Left lung (tissue), 14 donors: ENCODE results near the gene STXBP1. TPM values are rescaled to one million over a fixed set of nuclear protein-coding genes. Genes with fewer than 3 reads are reported as not detected.

Source experiments
- ATAC-seq: fragments of 200-7000 bp; cut with Tn5 transposase; one replicate; pipeline ENCODE4 v1.9.1; 2020; ENCODE audit warnings: moderate library complexity
- DNase-seq, 4 donors: peaks; one replicate each; pipeline ENCODE4 v3.0.0-alpha.2; 2013 to 2020
- H3K27ac ChIP-seq, 2 donors: fragments of 200-600 bp; sonication (generic) in 1 of 2; one replicate each; pipeline versions ENCODE4 v1.5.0 to v1.8.0; 2020 to 2021
- H3K27me3 ChIP-seq, 2 donors: fragments of 200-600 bp; sonication (generic) in 1 of 2; one replicate each; pipeline versions ENCODE4 v1.5.0 to v1.8.0; 2020 to 2021
- H3K36me3 ChIP-seq, 2 donors: fragments of 200-600 bp; sonication (generic) in 1 of 2; one replicate each; pipeline versions ENCODE4 v1.5.0 to v1.8.0; 2020 to 2021
- H3K4me1 ChIP-seq, 2 donors: fragments of 200-600 bp; one replicate each; pipeline ENCODE4 v1.8.0; 2021
- H3K4me3 ChIP-seq, 2 donors: fragments of 200-600 bp; sonication (generic) in 1 of 2; one replicate each; pipeline versions ENCODE4 v1.5.0 to v1.8.0; 2020 to 2021; ENCODE audit warnings: mild to moderate bottlenecking in 1 of 2
- H3K9me3 ChIP-seq, 2 donors: fragments of 200-600 bp; sonication (generic) in 1 of 2; one replicate each; pipeline versions ENCODE4 v1.5.0 to v1.8.0; 2020 to 2021
- CTCF ChIP-seq, 2 donors: fragments of 200-600 bp; sonication (generic) in 1 of 2; IDR thresholded peaks; one replicate each; pipeline versions ENCODE4 v1.5.0 to v1.8.0; 2021; ENCODE audit warnings: antibody characterized with exemption in 2 of 2
- intact Hi-C, 2 donors: fragments of 100-400 bp; cut with DNase I; formaldehyde crosslinking; loops; one replicate each; pipeline versions ENCODE4 v1.11.2 to v1.14.2; 2022
- long read RNA-seq, 12 donors: library from polyadenylated mRNA in 2 of 12; unstranded in 2 of 12; transcript quantifications; one replicate each; pipeline ENCODE4 v2.0.0 and lab custom pipeline, GENCODE V29; 2019 to 2026
- polyA plus RNA-seq, 6 donors: library from polyadenylated mRNA; unstranded; fragments of 120-200 nt; gene quantifications; one replicate each; pipeline ENCODE4 v1.2.1, GENCODE V29; 2013; ENCODE audit not compliant: insufficient read length in 6 of 6
- total RNA-seq, 2 donors: library from RNA; stranded (reverse); fragmentation: NEBNext Ultra II Directional; extraction: Animal tissue kit (Norgen Biotek cat#: 25700); gene quantifications; one replicate each; pipeline ENCODE4 v1.2.1, GENCODE V29; 2021
- donor health status: DM: no; HTN: yes; CAD: no.
- donor health status: DM: no; HTN: no; CAD: no.

The STXBP1 gene
- total RNA-seq (10 to 100 TPM; 63.0 to 76.7 TPM), polyA plus RNA-seq (10 to 100 TPM; 40.7 to 50.0 (median 48.1) TPM)
- long read RNA-seq, donor 1, transcript STXBP1-201 (19 exons, 3,765 nt) = minor isoform, 6 of 56 reads
- long read RNA-seq, donor 1, transcript STXBP1-212 (1 exons, 2,582 nt) = major isoform, 41 of 56 reads
- long read RNA-seq, donor 1, partial matches to known transcripts = 9 of 56 reads
- long read RNA-seq, donor 1, other reads (novel, unspliced or antisense) = 0 of 56 reads
- long read RNA-seq, donor 2, transcript STXBP1-212 (1 exons, 2,582 nt) = major isoform, 19 of 24 reads
- long read RNA-seq, donor 2, partial matches to known transcripts = 0 of 24 reads
- long read RNA-seq, donor 2, other reads (novel, unspliced or antisense) = 0 of 24 reads
- long read RNA-seq, donor 3, transcript STXBP1-212 (1 exons, 2,582 nt) = major isoform, 14 of 15 reads
- long read RNA-seq, donor 3, partial matches to known transcripts = 0 of 15 reads
- long read RNA-seq, donor 3, other reads (novel, unspliced or antisense) = 0 of 15 reads
- long read RNA-seq, donor 4, partial matches to known transcripts = 2 of 8 reads
- long read RNA-seq, donor 4, other reads (novel, unspliced or antisense) = 2 of 8 reads
- long read RNA-seq, donor 5, transcript STXBP1-212 (1 exons, 2,582 nt) = major isoform, 27 of 54 reads
- long read RNA-seq, donor 5, partial matches to known transcripts = 9 of 54 reads
- long read RNA-seq, donor 5, other reads (novel, unspliced or antisense) = 14 of 54 reads
- long read RNA-seq, donor 6, transcript STXBP1-212 (1 exons, 2,582 nt) = major isoform, 16 of 21 reads
- long read RNA-seq, donor 6, partial matches to known transcripts = 0 of 21 reads
- long read RNA-seq, donor 6, other reads (novel, unspliced or antisense) = 0 of 21 reads
- long read RNA-seq, donor 7, transcript STXBP1-212 (1 exons, 2,582 nt) = major isoform, 5 of 5 reads
- long read RNA-seq, donor 7, partial matches to known transcripts = 0 of 5 reads
- long read RNA-seq, donor 7, other reads (novel, unspliced or antisense) = 0 of 5 reads
- long read RNA-seq, donor 8, transcript STXBP1-212 (1 exons, 2,582 nt) = major isoform, 27 of 30 reads
- long read RNA-seq, donor 8, partial matches to known transcripts = 0 of 30 reads
- long read RNA-seq, donor 8, other reads (novel, unspliced or antisense) = 0 of 30 reads
- long read RNA-seq, donor 9, partial matches to known transcripts = 0 of 1 reads
- long read RNA-seq, donor 9, other reads (novel, unspliced or antisense) = 0 of 1 reads
- long read RNA-seq, donor 10, partial matches to known transcripts = 2 of 9 reads
- long read RNA-seq, donor 10, other reads (novel, unspliced or antisense) = 4 of 9 reads
- long read RNA-seq, donor 11, transcript STXBP1-212 (1 exons, 2,582 nt) = major isoform, 236 of 294 reads
- long read RNA-seq, donor 11, transcript STXBP1-201 (19 exons, 3,765 nt) = minor isoform, 11 of 294 reads
- long read RNA-seq, donor 11, transcript STXBP1-202 (20 exons, 3,967 nt) = minor isoform, 13 of 294 reads
- long read RNA-seq, donor 11, partial matches to known transcripts = 32 of 294 reads
- long read RNA-seq, donor 11, other reads (novel, unspliced or antisense) = 0 of 294 reads
- long read RNA-seq, donor 12, transcript STXBP1-212 (1 exons, 2,582 nt) = major isoform, 24 of 36 reads
- long read RNA-seq, donor 12, transcript STXBP1-201 (19 exons, 3,765 nt) = minor isoform, 6 of 36 reads
- long read RNA-seq, donor 12, partial matches to known transcripts = 5 of 36 reads
- long read RNA-seq, donor 12, other reads (novel, unspliced or antisense) = 0 of 36 reads

GRCh38 chr9:127611899-127612790, at the start of gene STXBP1:
Gene STXBP1 (plus strand): TSS chr9:127612277. CDS start chr9:127612404, 127 bp downstream.
- peaks cover 0 to 57% of the 10 kb centered on the region in 2 donors for H3K27me3 ChIP-seq
- peaks cover 23 to 47% of the 10 kb centered on the region in 2 donors for H3K4me1 ChIP-seq
- ATAC-seq (peak; percentile 79), DNase-seq (peak; percentile 88 to 94 (median 91))
- H3K27ac ChIP-seq = peak within 1 kb of the TSS; percentile 83 to 90
- no peaks in the 10 kb centered on the region for H3K9me3 ChIP-seq
- H3K4me3 ChIP-seq = peak within 1 kb of the TSS; percentile 85 to 90
- intact Hi-C loops = no loop called here
- no peak for TF ChIP-seq CTCF (IDR thresholded peaks at IDR 0.05)
- no peaks in the 10 kb centered on the region for H3K36me3 ChIP-seq

GRCh38 chr9:127562279-127562796, 49.7 kb upstream of the STXBP1 start:
- intact Hi-C loops = no loop called here
- ATAC-seq (no peak), DNase-seq (peak in 1 of 4 donors; percentile 38)
- Histone ChIP-seq H3K27me3 (peaks cover 0 to 4% of the 10 kb centered on the region in 2 donors), H3K36me3 (peaks cover 0 to 50% of the 10 kb centered on the region in 2 donors), H3K4me1 (peaks cover 58 to 98% of the 10 kb centered on the region in 2 donors), H3K9me3 (no peaks in the 10 kb centered on the region), H3K4me3 (peak overlapping the region in 1 of 2 donors; percentile 17), H3K27ac (peak overlapping the region; percentile 86)
- TF ChIP-seq CTCF (IDR thresholded peaks at IDR 0.05) = no peak

- peak overlapping the region; percentile 86 for H3K27ac ChIP-seq
- peak in 1 of 2 donors; percentile 25 for TF ChIP-seq CTCF (IDR thresholded peaks at IDR 0.05)
- H3K4me1 ChIP-seq = peaks cover 52 to 94% of the 10 kb centered on the region in 2 donors
- DNase-seq (peak in 1 of 4 donors; percentile 76), ATAC-seq (peak; percentile 2)
- peaks cover 0 to 50% of the 10 kb centered on the region in 2 donors for H3K36me3 ChIP-seq
- intact Hi-C loops = no loop called here
- no peaks in the 10 kb centered on the region for H3K9me3 ChIP-seq
- H3K27me3 ChIP-seq = peaks cover 0 to 10% of the 10 kb centered on the region in 2 donors
- peak overlapping the region in 1 of 2 donors; percentile 17 for H3K4me3 ChIP-seq
Observed at GRCh38 chr9:127562841-127563401, 49.2 kb upstream of the STXBP1 start.
